ENCODE measurements around the gene RMND5A.

Gene RMND5A

GRCh38 chr2:86686905-86687304 lies 33.2 kb upstream of the RMND5A start:
- no peaks in the 10 kb centered on the region for H3K9me3 ChIP-seq
- no peak overlapping the region for H3K27ac ChIP-seq
- H3K27me3 ChIP-seq = no peaks in the 10 kb centered on the region
- TF ChIP-seq CTCF (IDR thresholded peaks at IDR 0.05) = no peak
- H3K4me1 ChIP-seq (ENCODE audit: control insufficient read depth in 1 of 2, insufficient read depth in 1 of 2, low read depth in 1 of 2, low read length in 1 of 2) = no peaks in the 10 kb centered on the region
- H3K4me3 ChIP-seq (ENCODE audit: low read depth in 1 of 2, low read length in 1 of 2) = no peak overlapping the region
- H3K36me3 ChIP-seq = no peaks in the 10 kb centered on the region

- H3K27me3 ChIP-seq = no peaks in the 10 kb centered on the region
- no peaks in the 10 kb centered on the region for H3K9me3 ChIP-seq
- H3K4me3 ChIP-seq (ENCODE audit: low read depth in 1 of 2, low read length in 1 of 2) = no peak overlapping the region
- H3K27ac ChIP-seq = no peak overlapping the region
- no peaks in the 10 kb centered on the region for H3K36me3 ChIP-seq
- TF ChIP-seq CTCF (IDR thresholded peaks at IDR 0.05) = no peak
- H3K4me1 ChIP-seq (ENCODE audit: control insufficient read depth in 1 of 2, insufficient read depth in 1 of 2, low read depth in 1 of 2, low read length in 1 of 2) = no peaks in the 10 kb centered on the region
These were observed 24.9 kb upstream of the RMND5A start for GRCh38 chr2:86695053-86695691.

- Histone ChIP-seq H3K36me3 (no peaks in the 10 kb centered on the region), H3K27ac (no peak overlapping the region), H3K4me1 (ENCODE audit: control insufficient read depth in 1 of 2, insufficient read depth in 1 of 2, low read depth in 1 of 2, low read length in 1 of 2) (no peaks in the 10 kb centered on the region), H3K27me3 (no peaks in the 10 kb centered on the region), H3K9me3 (no peaks in the 10 kb centered on the region), H3K4me3 (ENCODE audit: low read depth in 1 of 2, low read length in 1 of 2) (no peak overlapping the region)
- TF ChIP-seq CTCF (IDR thresholded peaks at IDR 0.05) = no peak
These were observed 22.5 kb upstream of the RMND5A start for GRCh38 chr2:86697551-86698104.

- Histone ChIP-seq H3K36me3 (no peaks in the 10 kb centered on the region), H3K27me3 (no peaks in the 10 kb centered on the region), H3K4me3 (ENCODE audit: low read depth in 1 of 2, low read length in 1 of 2) (no peak overlapping the region), H3K27ac (no peak overlapping the region), H3K4me1 (ENCODE audit: control insufficient read depth in 1 of 2, insufficient read depth in 1 of 2, low read depth in 1 of 2, low read length in 1 of 2) (no peaks in the 10 kb centered on the region), H3K9me3 (no peaks in the 10 kb centered on the region)
- TF ChIP-seq CTCF (IDR thresholded peaks at IDR 0.05) = no peak
These were observed 19.4 kb upstream of the RMND5A start for GRCh38 chr2:86700690-86701089.

- Histone ChIP-seq H3K9me3 (no peaks in the 10 kb centered on the region), H3K27me3 (no peaks in the 10 kb centered on the region), H3K4me3 (ENCODE audit: low read depth in 1 of 2, low read length in 1 of 2) (no peak overlapping the region), H3K27ac (no peak overlapping the region), H3K36me3 (no peaks in the 10 kb centered on the region), H3K4me1 (ENCODE audit: control insufficient read depth in 1 of 2, insufficient read depth in 1 of 2, low read depth in 1 of 2, low read length in 1 of 2) (no peaks in the 10 kb centered on the region)
- TF ChIP-seq CTCF (IDR thresholded peaks at IDR 0.05) = no peak
These were observed 16.3 kb upstream of the RMND5A start for GRCh38 chr2:86703704-86704361.
